Measurements from ENCODE around the gene TP53TG5. TPM values are rescaled to one million over a fixed set of nuclear protein-coding genes. Genes with fewer than 3 reads are reported as not detected.

The TP53TG5 gene
- polyA plus RNA-seq, 2 donors = 0.13 TPM; not detected in 1

GRCh38 chr20:45370571-45371160 lies 7.5 kb downstream of the TP53TG5 start:
- Histone ChIP-seq H3K36me3 (ENCODE audit: control insufficient read depth in 2 of 2, insufficient read depth in 2 of 2, low read length in 1 of 2) (peaks cover 10 to 16% of the 10 kb centered on the region in 2 donors), H3K9me3 (ENCODE audit: control insufficient read depth in 2 of 2, insufficient read depth in 1 of 2, low read depth in 1 of 2, low read length in 1 of 2) (no peaks in the 10 kb centered on the region), H3K4me1 (ENCODE audit: control insufficient read depth in 2 of 2, insufficient read depth in 2 of 2, low read length in 1 of 2) (peaks cover 0 to 3% of the 10 kb centered on the region in 2 donors), H3K27me3 (ENCODE audit: control insufficient read depth in 1 of 2, insufficient read depth in 2 of 2, low read length in 2 of 2) (no peaks in the 10 kb centered on the region), H3K4me3 (ENCODE audit: low read depth in 1 of 2, low read length in 2 of 2) (no peak overlapping the region), H3K27ac (ENCODE audit: low read depth in 2 of 2, low read length in 1 of 2) (no peak overlapping the region)
- 74 to 78% methylated on average over 3 of the region's 3 CpGs for WGBS, 2 donors

- Histone ChIP-seq H3K9me3 (ENCODE audit: control insufficient read depth in 2 of 2, insufficient read depth in 1 of 2, low read depth in 1 of 2, low read length in 1 of 2) (no peaks in the 10 kb centered on the region), H3K4me3 (ENCODE audit: low read depth in 1 of 2, low read length in 2 of 2) (no peak overlapping the region), H3K27ac (ENCODE audit: low read depth in 2 of 2, low read length in 1 of 2) (no peak overlapping the region), H3K36me3 (ENCODE audit: control insufficient read depth in 2 of 2, insufficient read depth in 2 of 2, low read length in 1 of 2) (peaks cover 10 to 19% of the 10 kb centered on the region in 2 donors), H3K4me1 (ENCODE audit: control insufficient read depth in 2 of 2, insufficient read depth in 2 of 2, low read length in 1 of 2) (peaks cover 0 to 3% of the 10 kb centered on the region in 2 donors), H3K27me3 (ENCODE audit: control insufficient read depth in 1 of 2, insufficient read depth in 2 of 2, low read length in 2 of 2) (no peaks in the 10 kb centered on the region)
- 76 to 79% methylated on average over 6 of the region's 6 CpGs for WGBS, 2 donors
Measured at GRCh38 chr20:45368221-45368980, 9.7 kb downstream of the TP53TG5 start.

DNA sequence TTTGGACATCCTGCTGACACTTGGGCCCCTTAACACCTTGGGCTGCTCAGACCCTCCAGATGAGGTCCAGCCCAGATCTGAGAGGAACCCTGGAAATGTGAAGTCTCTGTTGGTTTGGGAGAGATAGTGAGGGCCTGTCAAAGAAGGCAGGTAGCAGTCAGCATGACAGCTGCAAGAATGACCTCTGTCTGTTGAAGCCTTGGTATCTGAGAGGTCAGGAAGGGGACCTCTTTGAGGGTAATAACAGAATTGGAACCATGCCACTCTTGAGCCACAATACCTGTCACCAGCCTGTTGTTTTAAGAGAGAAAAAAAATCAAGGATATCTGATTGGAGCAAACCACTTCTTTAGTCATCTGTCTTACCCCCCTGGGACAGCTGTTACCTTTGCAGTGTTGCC lies 11.0 kb downstream of the TP53TG5 start:
- peaks cover 10 to 19% of the 10 kb centered on the region in 2 donors for H3K36me3 ChIP-seq (ENCODE audit: control insufficient read depth in 2 of 2, insufficient read depth in 2 of 2, low read length in 1 of 2)
- no peaks in the 10 kb centered on the region for H3K4me1 ChIP-seq (ENCODE audit: control insufficient read depth in 2 of 2, insufficient read depth in 2 of 2, low read length in 1 of 2)
- H3K27ac ChIP-seq (ENCODE audit: low read depth in 2 of 2, low read length in 1 of 2) = no peak overlapping the region
- no peaks in the 10 kb centered on the region for H3K9me3 ChIP-seq (ENCODE audit: control insufficient read depth in 2 of 2, insufficient read depth in 1 of 2, low read depth in 1 of 2, low read length in 1 of 2)
- no peak overlapping the region for H3K4me3 ChIP-seq (ENCODE audit: low read depth in 1 of 2, low read length in 2 of 2)
- no peaks in the 10 kb centered on the region for H3K27me3 ChIP-seq (ENCODE audit: control insufficient read depth in 1 of 2, insufficient read depth in 2 of 2, low read length in 2 of 2)

DNA sequence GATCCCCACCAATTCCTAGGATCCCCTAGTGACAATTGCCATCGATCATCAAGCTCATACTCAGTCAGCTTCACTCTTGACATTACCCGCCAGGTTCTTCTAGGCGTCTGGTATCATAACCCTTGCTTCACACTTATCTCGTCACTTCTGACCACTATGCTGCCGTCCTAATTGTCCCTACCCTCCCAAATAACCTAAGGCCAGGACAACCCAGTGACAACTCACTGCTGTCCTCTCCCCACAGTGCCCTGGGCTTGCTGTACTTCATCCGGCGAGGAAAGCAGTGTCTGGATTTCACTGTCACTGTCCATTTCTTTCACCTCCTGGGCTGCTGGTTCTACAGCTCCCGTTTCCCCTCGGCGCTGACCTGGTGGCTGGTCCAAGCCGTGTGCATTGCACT lies 11.5 kb downstream of the TP53TG5 start:
- no peak overlapping the region for H3K4me3 ChIP-seq (ENCODE audit: low read depth in 1 of 2, low read length in 2 of 2)
- no peaks in the 10 kb centered on the region for H3K9me3 ChIP-seq (ENCODE audit: control insufficient read depth in 2 of 2, insufficient read depth in 1 of 2, low read depth in 1 of 2, low read length in 1 of 2)
- no peaks in the 10 kb centered on the region for H3K4me1 ChIP-seq (ENCODE audit: control insufficient read depth in 2 of 2, insufficient read depth in 2 of 2, low read length in 1 of 2)
- 88 to 94% methylated on average over 11 of the region's 11 CpGs for WGBS, 2 donors
- no peak overlapping the region for H3K27ac ChIP-seq (ENCODE audit: low read depth in 2 of 2, low read length in 1 of 2)
- peaks cover 10 to 19% of the 10 kb centered on the region in 2 donors for H3K36me3 ChIP-seq (ENCODE audit: control insufficient read depth in 2 of 2, insufficient read depth in 2 of 2, low read length in 1 of 2)
- no peaks in the 10 kb centered on the region for H3K27me3 ChIP-seq (ENCODE audit: control insufficient read depth in 1 of 2, insufficient read depth in 2 of 2, low read length in 2 of 2)

- H3K4me1 ChIP-seq (ENCODE audit: control insufficient read depth in 2 of 2, insufficient read depth in 2 of 2, low read length in 1 of 2) = no peaks in the 10 kb centered on the region
- H3K27ac ChIP-seq (ENCODE audit: low read depth in 2 of 2, low read length in 1 of 2) = no peak overlapping the region
Measured at GRCh38 chr20:45366192-45366591, 11.9 kb downstream of the TP53TG5 start.

DNA sequence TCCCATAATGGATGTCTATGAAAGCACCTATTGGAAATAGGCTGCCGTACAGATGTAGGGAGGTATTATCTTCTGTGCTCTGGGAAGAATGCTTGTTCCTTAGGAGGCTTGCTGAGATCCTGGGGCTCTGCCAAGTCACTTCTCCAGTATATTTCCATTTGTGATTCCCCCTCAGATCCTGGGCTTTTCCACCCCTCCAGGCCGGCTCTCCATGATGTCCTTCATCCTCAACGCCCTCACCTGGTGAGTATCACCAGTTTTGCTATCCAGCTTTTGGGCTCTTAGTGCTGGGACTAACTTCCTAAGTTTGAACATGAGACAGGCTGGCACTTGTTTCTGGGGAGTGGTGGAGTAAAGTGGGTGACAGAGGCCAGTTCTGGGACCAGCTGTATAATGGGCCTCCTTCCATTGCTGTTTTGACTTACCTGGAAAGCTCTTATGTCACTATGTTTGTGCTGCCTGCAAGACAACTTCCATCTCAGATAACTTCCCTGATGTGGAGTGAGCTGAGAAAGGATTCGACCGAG lies 12.6 kb downstream of the TP53TG5 start:
- Histone ChIP-seq H3K4me3 (ENCODE audit: low read depth in 1 of 2, low read length in 2 of 2) (no peak overlapping the region), H3K9me3 (ENCODE audit: control insufficient read depth in 2 of 2, insufficient read depth in 1 of 2, low read depth in 1 of 2, low read length in 1 of 2) (no peaks in the 10 kb centered on the region), H3K36me3 (ENCODE audit: control insufficient read depth in 2 of 2, insufficient read depth in 2 of 2, low read length in 1 of 2) (peaks cover 10 to 19% of the 10 kb centered on the region in 2 donors), H3K27me3 (ENCODE audit: control insufficient read depth in 1 of 2, insufficient read depth in 2 of 2, low read length in 2 of 2) (no peaks in the 10 kb centered on the region), H3K27ac (ENCODE audit: low read depth in 2 of 2, low read length in 1 of 2) (no peak overlapping the region), H3K4me1 (ENCODE audit: control insufficient read depth in 2 of 2, insufficient read depth in 2 of 2, low read length in 1 of 2) (no peaks in the 10 kb centered on the region)
- 83 to 93% methylated on average over 5 of the region's 5 CpGs for WGBS, 2 donors

More at GRCh38 chr20:45366192-45366591, 11.9 kb downstream of the TP53TG5 start:
- H3K36me3 ChIP-seq (ENCODE audit: control insufficient read depth in 2 of 2, insufficient read depth in 2 of 2, low read length in 1 of 2) = peaks cover 10 to 19% of the 10 kb centered on the region in 2 donors
- H3K27me3 ChIP-seq (ENCODE audit: control insufficient read depth in 1 of 2, insufficient read depth in 2 of 2, low read length in 2 of 2) = no peaks in the 10 kb centered on the region
- H3K4me3 ChIP-seq (ENCODE audit: low read depth in 1 of 2, low read length in 2 of 2) = no peak overlapping the region
- no peaks in the 10 kb centered on the region for H3K9me3 ChIP-seq (ENCODE audit: control insufficient read depth in 2 of 2, insufficient read depth in 1 of 2, low read depth in 1 of 2, low read length in 1 of 2)
- 87% methylated on average over 1 of the region's 1 CpG for WGBS, 2 donors

GRCh38 chr20:45363611-45364492 lies 14.3 kb downstream of the TP53TG5 start:
- Histone ChIP-seq H3K4me3 (ENCODE audit: low read depth in 1 of 2, low read length in 2 of 2) (peak overlapping the region; percentile 71 to 79), H3K27me3 (ENCODE audit: control insufficient read depth in 1 of 2, insufficient read depth in 2 of 2, low read length in 2 of 2) (no peaks in the 10 kb centered on the region), H3K4me1 (ENCODE audit: control insufficient read depth in 2 of 2, insufficient read depth in 2 of 2, low read length in 1 of 2) (no peaks in the 10 kb centered on the region), H3K27ac (ENCODE audit: low read depth in 2 of 2, low read length in 1 of 2) (peak overlapping the region; percentile 98), H3K9me3 (ENCODE audit: control insufficient read depth in 2 of 2, insufficient read depth in 1 of 2, low read depth in 1 of 2, low read length in 1 of 2) (no peaks in the 10 kb centered on the region), H3K36me3 (ENCODE audit: control insufficient read depth in 2 of 2, insufficient read depth in 2 of 2, low read length in 1 of 2) (peaks cover 10 to 19% of the 10 kb centered on the region in 2 donors)
- 18 to 20% methylated on average over 23 of the region's 23 CpGs for WGBS, 2 donors

- peaks cover 0 to 4% of the 10 kb centered on the region in 2 donors for H3K4me1 ChIP-seq (ENCODE audit: control insufficient read depth in 2 of 2, insufficient read depth in 2 of 2, low read length in 1 of 2)
- H3K27me3 ChIP-seq (ENCODE audit: control insufficient read depth in 1 of 2, insufficient read depth in 2 of 2, low read length in 2 of 2) = no peaks in the 10 kb centered on the region
- 0 to 1% methylated on average over 55 of the region's 55 CpGs for WGBS, 2 donors
- peak within 1 kb of the TSS; percentile 71 to 79 for H3K4me3 ChIP-seq (ENCODE audit: low read depth in 1 of 2, low read length in 2 of 2)
- H3K36me3 ChIP-seq (ENCODE audit: control insufficient read depth in 2 of 2, insufficient read depth in 2 of 2, low read length in 1 of 2) = peaks cover 10 to 19% of the 10 kb centered on the region in 2 donors
- H3K9me3 ChIP-seq (ENCODE audit: control insufficient read depth in 2 of 2, insufficient read depth in 1 of 2, low read depth in 1 of 2, low read length in 1 of 2) = no peaks in the 10 kb centered on the region
- peak within 1 kb of the TSS; percentile 98 for H3K27ac ChIP-seq (ENCODE audit: low read depth in 2 of 2, low read length in 1 of 2)
Measured at GRCh38 chr20:45362804-45363610, 15.1 kb downstream of the TP53TG5 start, which contains the start of gene SYS1. TSS of gene SYS1 (plus strand) at chr20:45363156. CDS start at chr20:45363532, 376 bp downstream.
